NCI-H146 treated with DMSO at 0.1 percent for 48 hours (cell line): ENCODE results near the gene CFAP57.
A peak's percentile ranks its signal among the peaks of the same experiment; 100 is the strongest.
"Not testable (repeated sequence)": the region's sequence is repeated elsewhere in the genome, so short reads cannot be mapped to it uniquely, and the experiment has no call there.

Source experiments
- DNase-seq: peaks from one replicate; lab custom pipeline; 2025; ENCODE audit not compliant: unreplicated experiment; lab: John Stamatoyannopoulos, UW

CFAP57 gene

GRCh38 chr1:43171876-43172526, at the start of gene CFAP57, which contains the start of gene EBNA1BP2:
TSS of gene CFAP57 (plus strand) at chr1:43172330. CDS start at chr1:43172754, 424 bp downstream.
TSS of gene EBNA1BP2 (minus strand) at chr1:43172290. CDS start at chr1:43172118, 172 bp downstream.
- DNase-seq: peak; percentile 47

DNA sequence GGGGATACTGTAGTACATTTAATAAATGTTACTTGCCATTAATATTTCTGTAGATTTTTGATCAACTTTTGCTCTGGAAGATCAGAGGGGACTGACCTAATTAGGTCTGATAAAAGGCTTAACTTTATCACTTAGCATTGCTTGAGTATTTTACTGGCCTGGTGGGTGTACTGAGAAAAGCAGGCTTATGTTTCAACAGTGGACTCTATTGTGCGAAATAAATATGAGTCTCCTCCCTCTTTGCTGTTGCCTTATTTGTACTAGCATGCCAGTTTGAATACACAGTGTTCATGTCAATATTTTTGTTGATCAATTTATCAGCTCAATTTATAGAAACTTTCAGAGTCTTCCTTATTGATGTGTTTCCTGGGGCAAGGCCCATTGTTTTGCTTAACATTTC, 49.1 kb upstream of the CFAP57 start:
- DNase-seq: no peak

DNA sequence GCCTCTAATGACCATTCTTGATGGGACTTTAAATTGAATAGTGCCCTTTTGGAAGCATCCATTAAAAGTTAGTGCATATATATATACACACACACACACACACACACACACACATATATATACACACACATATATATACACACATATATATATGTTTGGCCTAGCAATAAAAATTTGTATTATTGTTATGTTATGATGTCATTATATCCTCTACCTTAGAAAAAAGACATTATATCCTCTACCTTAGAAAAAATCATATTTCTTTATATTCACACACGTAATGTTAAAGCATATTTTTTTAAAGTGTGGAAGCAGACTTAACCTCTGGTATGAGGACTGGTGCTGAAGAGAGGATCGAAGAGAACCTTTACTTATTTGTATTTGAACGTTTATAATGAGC, 43.3 kb upstream of the CFAP57 start:
- no peak for DNase-seq

DNA sequence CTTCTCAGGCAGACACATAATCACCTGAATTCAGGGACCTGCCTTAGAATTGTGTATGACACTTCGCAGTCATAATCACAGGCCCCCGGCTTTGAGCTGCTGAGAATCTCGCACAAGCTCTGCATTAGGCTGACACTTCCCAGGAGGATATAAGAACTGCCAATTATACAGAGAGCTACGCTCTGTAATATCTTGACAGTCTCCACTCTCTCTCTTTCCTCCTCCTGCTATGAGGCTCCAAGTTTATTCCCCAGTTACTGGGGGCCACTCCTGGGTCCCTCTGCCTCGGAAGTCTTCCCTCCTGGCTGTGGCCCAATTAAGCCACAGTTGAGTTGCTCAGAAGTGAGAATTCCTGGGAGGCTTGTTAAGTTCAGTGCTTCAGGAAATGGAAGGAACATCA, 42.7 kb upstream of the CFAP57 start:
- DNase-seq: no peak

- DNase-seq: no peak
Observed at GRCh38 chr1:43134068-43134467, 38.1 kb upstream of the CFAP57 start.

GRCh38 chr1:43134640-43135039, 37.5 kb upstream of the CFAP57 start:
- no peak for DNase-seq

DNA sequence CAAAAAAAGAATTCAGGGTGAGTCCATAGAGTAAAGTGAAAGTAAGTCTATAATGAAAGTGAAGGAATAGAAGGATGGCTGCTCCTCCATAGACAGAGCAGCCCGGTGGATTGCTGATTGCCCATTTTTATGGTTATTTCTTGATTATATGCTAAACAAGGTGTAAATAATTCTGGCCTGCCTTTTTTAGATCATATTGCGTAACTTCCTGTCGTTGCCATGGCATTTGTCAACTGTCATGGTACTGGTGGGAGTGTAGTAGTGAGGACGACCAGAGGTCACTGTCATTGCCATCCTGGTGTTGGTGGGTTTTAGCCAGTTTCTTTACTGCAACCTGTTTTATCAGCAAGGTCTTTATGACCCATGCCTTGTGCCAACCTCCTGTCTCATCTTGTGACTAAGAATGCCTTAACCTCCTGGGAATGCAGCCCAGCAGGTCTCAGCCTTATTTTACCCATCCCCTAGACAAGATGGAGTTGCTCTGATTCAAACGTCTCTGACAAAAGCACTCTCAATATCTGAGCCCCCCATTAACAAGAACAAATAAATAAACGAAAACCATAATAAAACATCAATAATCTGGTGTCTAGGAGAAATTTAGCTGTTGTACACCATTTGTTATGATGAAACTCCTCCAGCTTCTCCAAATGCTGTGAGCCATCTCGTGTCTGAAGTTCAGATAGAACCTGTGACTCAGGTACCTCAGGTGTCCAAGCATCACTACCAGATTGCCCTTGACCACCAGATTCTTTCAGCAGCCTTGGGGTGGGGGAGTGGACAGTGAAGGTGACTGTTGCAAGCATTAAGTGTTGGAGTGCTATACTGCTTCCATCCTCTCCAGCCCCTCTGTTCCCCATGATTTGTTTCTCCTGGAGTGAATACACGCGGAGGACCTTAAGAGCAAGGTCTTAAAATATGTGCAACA, 36.0 kb upstream of the CFAP57 start:
- no peak for DNase-seq

DNA sequence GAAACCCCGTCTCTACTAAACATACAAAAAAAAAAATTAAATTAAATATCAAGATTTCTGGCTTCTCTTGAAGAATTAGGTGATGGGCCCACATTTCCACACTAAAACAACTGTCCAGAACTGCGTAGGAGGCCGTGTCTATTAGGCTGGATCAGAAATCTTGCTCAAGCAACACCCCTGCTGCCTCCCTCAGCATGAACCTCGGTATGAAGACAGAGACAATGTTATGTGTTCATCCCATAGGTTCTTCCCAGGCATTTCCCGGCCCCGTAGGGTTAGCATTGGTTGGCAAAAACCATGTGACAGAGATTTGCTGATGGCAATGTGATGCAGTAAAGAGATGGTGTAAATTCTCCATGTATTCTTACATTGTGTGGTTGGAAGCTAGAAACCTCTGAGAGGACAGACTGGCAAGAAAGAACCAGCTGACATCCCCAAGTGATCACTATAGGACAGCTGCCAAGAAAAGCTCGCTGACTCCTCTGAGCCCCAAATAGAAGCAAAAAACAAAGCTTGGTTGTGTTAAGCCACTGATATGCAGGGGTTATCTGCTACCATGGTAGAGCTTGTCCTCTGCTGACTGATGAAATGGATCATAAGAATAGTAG, 34.6 kb upstream of the CFAP57 start:
- no peak for DNase-seq

DNA sequence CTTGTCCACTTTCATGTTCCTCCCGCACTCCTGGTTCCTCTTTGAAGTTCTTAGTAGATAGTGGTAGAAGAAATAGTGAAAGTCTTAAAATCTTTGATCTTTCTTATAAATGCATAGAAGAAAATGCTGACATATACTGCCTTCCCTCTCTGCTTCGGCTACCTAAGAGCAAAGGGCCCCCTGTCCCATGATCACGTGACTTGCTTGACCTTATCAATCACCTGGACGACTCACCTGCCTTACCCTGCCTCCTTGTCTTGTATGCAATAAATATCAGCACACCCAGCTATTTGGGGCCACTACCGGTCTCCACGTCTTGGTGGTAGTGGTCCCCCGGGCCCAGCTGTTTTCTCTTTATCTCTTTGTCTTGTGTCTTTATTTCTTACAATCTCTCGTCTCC, 32.8 kb upstream of the CFAP57 start:
- DNase-seq: not testable (repeated sequence)

DNA sequence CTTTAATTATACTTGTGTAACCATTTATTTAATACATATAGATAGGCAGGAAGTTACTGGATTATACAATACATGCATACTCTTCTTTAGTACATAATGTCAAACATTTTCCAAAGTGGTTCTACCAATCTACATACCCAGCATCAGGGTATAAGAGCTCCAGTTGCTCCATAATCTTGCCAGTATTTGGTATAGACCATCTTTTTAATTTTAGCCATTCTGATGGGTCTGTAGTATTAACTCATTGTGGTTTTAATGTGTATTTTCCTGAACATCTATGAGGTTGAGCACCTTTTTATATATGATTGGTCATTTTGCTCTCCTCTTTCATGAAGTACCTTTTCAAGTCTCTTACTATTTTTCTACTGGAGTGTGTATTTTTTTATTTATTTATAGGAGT, 32.1 kb upstream of the CFAP57 start:
- no peak for DNase-seq

DNA sequence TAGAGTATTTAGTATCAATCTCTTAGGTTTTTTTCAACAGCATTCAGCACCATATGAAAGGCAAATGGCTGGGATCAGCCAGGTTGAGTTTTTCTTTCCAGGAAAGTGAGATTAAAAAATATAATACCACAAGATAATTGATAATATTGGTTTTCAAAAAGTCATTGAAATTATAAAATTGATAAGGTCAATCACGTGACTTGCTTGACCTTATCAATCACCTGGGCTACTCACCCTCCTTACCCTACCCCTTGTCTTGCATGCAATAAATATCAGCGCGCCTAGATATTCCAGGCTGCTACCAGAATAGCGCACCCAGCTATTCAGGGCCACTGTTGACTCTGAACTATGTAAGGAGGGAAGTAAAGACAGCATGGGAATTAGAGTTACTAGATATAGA, 31.5 kb upstream of the CFAP57 start:
- DNase-seq: no peak

GRCh38 chr1:43143441-43143888, 28.7 kb upstream of the CFAP57 start:
- DNase-seq: no peak

DNA sequence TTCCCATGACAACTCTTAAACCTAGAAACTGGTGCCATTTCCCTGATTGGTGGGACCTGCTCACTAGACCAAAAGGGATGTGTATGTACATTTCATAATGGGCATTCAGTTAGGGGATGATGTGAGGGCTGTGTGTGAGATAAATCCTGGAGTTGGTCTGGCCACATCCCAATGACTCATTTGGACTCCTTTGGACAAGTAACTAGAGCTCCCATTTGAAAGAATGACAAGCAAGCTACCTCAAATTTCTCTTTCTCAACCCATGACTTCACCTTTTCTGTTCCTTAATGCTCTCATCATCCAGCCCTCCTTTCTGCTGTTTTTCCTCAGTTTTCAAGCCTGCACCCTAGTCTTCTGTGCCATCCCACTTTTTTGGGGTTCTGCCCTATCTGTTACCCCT, 27.9 kb upstream of the CFAP57 start:
- no peak for DNase-seq

DNA sequence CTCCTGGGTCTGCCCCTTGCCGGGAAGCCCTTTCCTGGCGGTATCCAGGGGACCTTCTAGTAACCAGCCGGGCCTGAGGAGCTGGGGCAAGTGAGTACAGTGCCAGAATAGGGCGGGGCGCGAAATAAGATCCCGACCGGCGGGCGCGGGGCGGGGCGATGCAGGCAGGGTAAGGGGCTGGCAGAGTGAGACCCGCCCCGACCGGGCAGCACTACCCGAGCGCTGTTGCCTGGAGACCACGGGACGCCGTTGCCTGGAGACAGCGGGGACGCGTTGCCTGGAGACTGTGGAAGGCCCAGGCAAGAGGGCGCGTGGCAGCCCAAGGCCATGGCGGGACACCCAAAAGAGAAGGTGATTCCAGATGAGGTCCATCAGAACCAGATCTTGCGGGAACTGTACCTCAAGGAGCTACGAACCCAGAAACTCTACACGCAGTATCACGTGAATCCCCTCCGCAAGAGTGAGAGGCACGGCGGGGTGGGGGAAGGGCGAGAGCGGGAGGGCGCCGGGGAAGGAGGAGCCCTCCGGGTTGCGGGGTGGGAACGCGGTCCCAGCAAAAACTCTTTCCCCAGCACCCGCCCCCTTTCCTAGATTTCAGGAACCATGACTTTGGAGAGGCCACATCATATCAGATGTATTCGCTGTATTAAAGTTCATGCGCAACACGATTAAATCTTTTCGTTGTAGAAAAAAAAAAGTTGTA, 24.4 kb upstream of the CFAP57 start:
- DNase-seq: peak; percentile 79

GRCh38 chr1:43149889-43150288, 22.2 kb upstream of the CFAP57 start:
- DNase-seq: no peak

GRCh38 chr1:43152866-43153265, 19.3 kb upstream of the CFAP57 start:
- no peak for DNase-seq

- DNase-seq: no peak
Observed at GRCh38 chr1:43153443-43153842, 18.7 kb upstream of the CFAP57 start.

DNA sequence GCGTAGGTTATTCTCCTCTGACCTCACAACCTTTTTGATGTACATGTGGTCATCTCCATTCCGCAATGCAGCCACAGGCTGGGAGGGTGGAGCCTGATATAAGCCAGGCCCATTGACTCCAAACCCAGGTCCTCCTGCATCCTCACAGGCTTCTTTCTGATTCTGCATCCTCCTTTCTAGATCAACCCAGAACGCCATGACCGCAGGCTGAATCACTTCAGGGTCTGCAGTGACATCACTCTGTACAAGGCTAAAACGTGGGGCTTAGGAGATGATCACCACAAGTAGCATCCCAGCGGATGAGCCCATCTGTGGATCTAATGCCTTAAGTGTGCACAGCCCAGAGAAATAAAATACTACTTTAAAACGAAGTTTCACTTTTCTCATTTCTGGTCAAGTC, 16.1 kb upstream of the CFAP57 start:
- no peak for DNase-seq

DNA sequence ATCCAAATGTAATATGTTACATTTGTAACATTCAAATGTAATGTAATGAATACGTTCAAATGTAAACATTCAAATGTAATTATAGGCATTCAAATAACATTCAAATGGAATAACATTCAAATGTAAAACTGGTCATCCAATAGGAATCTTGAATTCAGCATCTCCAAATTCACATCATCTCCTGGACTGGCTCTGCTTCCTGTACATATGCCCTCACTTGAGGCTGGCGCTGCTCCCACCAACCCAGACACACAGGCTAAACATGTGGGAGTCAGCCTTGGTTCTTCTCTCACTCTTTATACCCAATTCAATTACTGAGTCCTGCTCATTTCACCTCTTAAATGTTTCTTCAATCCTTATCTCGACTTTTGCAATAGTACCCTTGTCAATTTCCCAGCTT, 7.0 kb upstream of the CFAP57 start:
- DNase-seq: no peak

DNA sequence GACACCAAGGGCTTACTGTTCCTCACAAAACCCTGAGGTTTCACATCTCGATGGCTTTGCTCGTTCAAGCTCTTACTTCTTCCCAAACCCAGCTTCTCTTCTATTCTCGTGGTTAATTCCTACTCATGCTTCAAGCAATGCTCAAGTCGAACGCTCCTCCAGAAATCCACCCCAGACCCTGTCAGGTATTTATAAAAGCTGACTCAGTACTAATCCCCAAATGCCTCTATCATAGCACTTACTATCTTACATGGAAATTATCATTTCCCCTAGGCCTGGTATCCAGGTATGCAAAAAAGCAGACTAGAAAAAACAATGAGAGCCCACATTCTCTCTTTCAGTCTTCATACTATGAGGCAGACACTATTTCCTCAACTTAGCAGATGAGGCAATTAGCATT, 6.4 kb upstream of the CFAP57 start:
- DNase-seq: no peak

DNA sequence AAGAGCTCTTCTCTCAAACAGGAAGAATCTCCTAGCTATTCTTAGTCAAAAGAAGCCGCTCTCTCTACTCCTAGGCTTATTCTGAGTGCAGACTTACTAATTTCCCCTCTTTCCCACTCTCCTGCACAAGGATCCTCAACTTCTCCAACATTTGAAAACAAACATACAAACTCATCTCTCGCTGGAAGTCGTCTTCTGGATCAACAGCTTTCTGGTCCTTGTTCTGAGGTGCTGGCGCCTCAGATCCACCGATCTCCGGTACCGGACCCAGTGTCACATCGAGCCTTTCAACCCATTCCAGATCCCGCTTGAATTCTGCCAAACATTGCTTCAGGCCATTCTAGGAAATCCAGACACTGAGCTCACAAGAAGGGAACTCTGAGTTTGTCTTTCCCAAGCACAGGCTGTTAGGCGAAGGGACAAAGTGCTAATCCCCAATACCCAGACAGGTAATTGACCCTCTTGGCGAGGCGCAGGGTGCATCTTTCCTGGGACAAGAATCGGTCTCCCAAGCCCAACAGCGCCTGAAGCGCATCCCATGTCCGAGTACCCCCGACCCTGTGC, 736 bp upstream of the CFAP57 start:
- DNase-seq: no peak
